ENCODE measurements around the gene KRT74. TPM values are rescaled to one million over a fixed set of nuclear protein-coding genes. Genes with fewer than 3 reads are reported as not detected.
"Not testable (repeated sequence)": the region's sequence is repeated elsewhere in the genome, so short reads cannot be mapped to it uniquely, and the experiment has no call there.

The KRT74 gene
- polyA plus RNA-seq, 2 of the 4 experiments (the other 2 are of a cell fraction) = not detected

GRCh38 chr12:52600071-52600470 is 26.4 kb upstream of the KRT74 start:
- ChIA-PET CTCF (interaction anchor here (1.8 kb wide), 1 partner anchor 17 kb away, joined by 6 read pairs; no protein-coding TSS in a partner anchor), POLR2A (no interaction called here)
- ATAC-seq = no peak
- TF ChIP-seq MAFK (IDR thresholded peaks at IDR 0.05; ENCODE audit: partially characterized antibody) = no peak
- TF ChIP-seq ZC3H11A (IDR thresholded peaks at IDR 0.05) = no peak
- no peak for TF ChIP-seq FOSB (CRISPR knock-in tag; IDR thresholded peaks at IDR 0.05)
- TF ChIP-seq PHF8 (IDR thresholded peaks at IDR 0.05; ENCODE audit: borderline replicate concordance, low read depth) = no peak
- TF ChIP-seq, protein P1, sequence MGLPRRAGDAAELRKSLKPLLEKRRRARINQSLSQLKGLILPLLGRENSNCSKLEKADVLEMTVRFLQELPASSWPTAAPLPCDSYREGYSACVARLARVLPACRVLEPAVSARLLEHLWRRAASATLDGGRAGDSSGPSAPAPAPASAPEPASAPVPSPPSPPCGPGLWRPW (IDR thresholded peaks at IDR 0.05) = no peak
- TF ChIP-seq HDAC2 (IDR thresholded peaks at IDR 0.05) = no peak
- TF ChIP-seq RFX5 (IDR thresholded peaks at IDR 0.05) = no peak
- no peak for TF ChIP-seq EP300 (IDR thresholded peaks at IDR 0.05)
- TF ChIP-seq CBX2 (IDR thresholded peaks at IDR 0.05; ENCODE audit: borderline replicate concordance, low read depth) = no peak
- TF ChIP-seq HOXB13 (CRISPR knock-in tag; IDR thresholded peaks at IDR 0.05; ENCODE audit: low read depth) = no peak
- Histone ChIP-seq H3K4me1 (peaks cover 3% of the 10 kb centered on the region; the same call in 1 of the 3 replicates), H3K27ac (no peak overlapping the region), H3K4me2 (no peak overlapping the region), H3K4me3 (no peak overlapping the region), H3K9me3 (no peaks in the 10 kb centered on the region)
- FAIRE-seq = no peak
- WGBS (ENCODE audit: missing lambda C conversion rate) = 6% methylated on average over 2 of the region's 2 CpGs
- no peak for DNase-seq (ENCODE audit: low read depth in 1 of 2, low spot score in 1 of 2)

DNA sequence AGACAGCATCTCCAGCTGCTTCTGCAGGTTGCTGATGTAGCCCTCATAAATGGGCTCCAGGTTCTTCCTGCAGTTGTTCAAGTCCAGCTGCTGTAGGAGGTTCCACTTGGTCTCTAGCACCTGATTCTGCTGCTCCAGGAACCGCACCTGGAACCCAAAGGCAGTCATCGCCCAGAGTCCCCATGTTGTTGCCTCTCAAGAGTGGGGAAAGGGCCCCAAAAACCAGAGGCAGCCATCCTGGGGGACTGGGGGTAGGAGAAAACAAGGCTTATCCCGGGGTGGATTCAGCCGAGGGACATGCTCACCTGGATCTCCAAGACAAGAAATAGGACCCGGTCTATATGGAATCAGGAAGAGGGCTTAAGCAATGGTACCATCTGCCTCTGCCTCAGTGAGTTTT is 25.3 kb upstream of the KRT74 start:
- H3K4me2 ChIP-seq = no peak overlapping the region
- no peak for FAIRE-seq
- TF ChIP-seq CEBPB (IDR thresholded peaks at IDR 0.05) (no peak), PBX3 (IDR thresholded peaks at IDR 0.05) (no peak), ATOH8 (CRISPR knock-in tag; IDR thresholded peaks at IDR 0.05; ENCODE audit: low read depth) (no peak), KDM5A (IDR thresholded peaks at IDR 0.05) (no peak), POLR2A (IDR thresholded peaks at IDR 0.05; ENCODE audit: low read length) (no peak), TFCP2L1 (CRISPR knock-in tag; IDR thresholded peaks at IDR 0.05) (no peak), MYC (IDR thresholded peaks at IDR 0.05; ENCODE audit: borderline replicate concordance, low read length) (no peak)
- no peak overlapping the region for H3K27ac ChIP-seq
- no peak for DNase-seq (ENCODE audit: low read depth in 1 of 2, low spot score in 1 of 2)
- H3K9me3 ChIP-seq = no peaks in the 10 kb centered on the region
- 55% methylated on average over 5 of the region's 5 CpGs for WGBS (ENCODE audit: missing lambda C conversion rate)
- H3K4me3 ChIP-seq = no peak overlapping the region
- H3K4me1 ChIP-seq = peaks cover 3% of the 10 kb centered on the region; the same call in 1 of the 3 replicates
- CTCF ChIA-PET = interaction anchor here (0.8 to 1.8 kb wide), 2 partner anchors 16 to 267 kb away, joined by 3 to 6 read pairs; no protein-coding TSS in a partner anchor
- POLR2A ChIA-PET = no interaction called here
- ATAC-seq = no peak

- FAIRE-seq = not testable (repeated sequence)
Observed at GRCh38 chr12:52594237-52594636, 20.6 kb upstream of the KRT74 start.

DNA sequence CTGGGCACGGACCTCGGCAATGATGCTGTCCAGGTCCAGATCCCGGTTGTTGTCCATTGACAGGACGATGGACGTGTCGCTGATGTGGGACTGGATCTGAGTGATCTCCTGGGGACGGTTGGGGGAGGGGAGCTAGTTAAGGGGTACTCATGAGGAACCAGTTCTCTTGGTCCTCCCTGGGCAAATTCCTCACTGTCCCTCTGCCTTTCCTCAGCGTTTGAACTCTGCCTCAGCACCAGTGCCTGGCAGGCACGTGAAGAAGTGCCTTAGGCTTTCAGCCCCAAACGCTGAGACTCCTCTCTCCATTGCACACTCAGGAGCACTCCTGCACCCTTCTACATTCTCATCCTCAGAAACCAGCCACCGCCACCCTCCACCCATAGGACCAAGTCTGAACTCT is 17.9 kb upstream of the KRT74 start:
- no peak for DNase-seq (ENCODE audit: low read depth in 1 of 2, low spot score in 1 of 2)
- no peak overlapping the region for H3K4me2 ChIP-seq
- H3K4me3 ChIP-seq = no peak overlapping the region
- no peak for TF ChIP-seq HOXA7 (CRISPR knock-in tag; IDR thresholded peaks at IDR 0.05)
- no peak for TF ChIP-seq RNF2 (IDR thresholded peaks at IDR 0.05; ENCODE audit: borderline replicate concordance, low read depth)
- no peak for TF ChIP-seq TP53 (CRISPR knock-in tag; IDR thresholded peaks at IDR 0.05)
- no peak for TF ChIP-seq FOXS1 (CRISPR knock-in tag; IDR thresholded peaks at IDR 0.05)
- TF ChIP-seq JUNB (IDR thresholded peaks at IDR 0.05) = no peak
- TF ChIP-seq, protein P1 (IDR thresholded peaks at IDR 0.05) = no peak
- H3K4me1 ChIP-seq = peaks cover 3% of the 10 kb centered on the region; the same call in 1 of the 3 replicates
- WGBS (ENCODE audit: missing lambda C conversion rate) = 73% methylated on average over 11 of the region's 11 CpGs
- POLR2A ChIA-PET = no interaction called here
- no peak for ATAC-seq
- CTCF ChIA-PET = interaction anchor here (1.5 to 3.4 kb wide), 2 partner anchors 8 to 288 kb away, joined by 5 to 16 read pairs; no protein-coding TSS in a partner anchor
- no peaks in the 10 kb centered on the region for H3K9me3 ChIP-seq
- no peak for FAIRE-seq
- H3K27ac ChIP-seq = no peak overlapping the region

More at GRCh38 chr12:52594237-52594636, 20.6 kb upstream of the KRT74 start:
- DNase-seq (ENCODE audit: low read depth in 1 of 2, low spot score in 1 of 2); H3K4me2 ChIP-seq; H3K27ac ChIP-seq; H3K4me3 ChIP-seq; H3K4me1 ChIP-seq; POLR2A ChIA-PET; H3K9me3 ChIP-seq; ATAC-seq: not testable (repeated sequence)
- 48% methylated on average over 4 of the region's 4 CpGs for WGBS (ENCODE audit: missing lambda C conversion rate)
- CTCF ChIA-PET = interaction anchor here (0.6 to 3.4 kb wide), 3 partner anchors 11 to 284 kb away, joined by 3 to 16 read pairs (median 4); no protein-coding TSS in a partner anchor

Measured in A549 (cell line).